K562 (cell line): ENCODE results near the gene USP10. TPM values are rescaled to one million over a fixed set of nuclear protein-coding genes. Genes with fewer than 3 reads are reported as not detected.

Experiments
- ATAC-seq: fragments of 200-7000 bp; cut with Tn5 transposase; 3 replicates; pipeline ENCODE4 v1.9.1; 2020; ENCODE audit warnings: moderate library complexity
- BruUV-seq: library from RNA; stranded (reverse); fragments of 400-500 nt; replicated peaks from 2 replicates; lab custom pipeline; 2021; lab: Mats Ljungman, UMichigan
- CTCF ChIA-PET: fragments of 300-600 bp; formaldehyde crosslinking; extraction: SDS; loops from one replicate; lab custom pipeline; 2021; ENCODE audit warnings: low intra/inter-chr PET ratio; lab: Yijun Ruan, JAX
- POLR2A ChIA-PET: fragments of 300-600, 350-650 bp; sonication (Branson Sonifier 250); formaldehyde crosslinking; extraction: SDS; loops from one replicate; lab custom pipeline; 2021; ENCODE audit warnings: antibody characterized with exemption, inconsistent platforms; lab: Yijun Ruan, JAX
- DNase-seq, 4 experiments: peaks; one replicate each; pipeline versions ENCODE4 v3.0.0 to v3.0.0-alpha.2; 2011 to 2018; ENCODE audit warnings: low spot score in 3 of 4, mixed read lengths in 3 of 4; ENCODE audit errors: extremely low read depth in 1 of 4
- FAIRE-seq: peaks from 2 replicates; lab custom pipeline; 2011; peaks lifted over from hg19 to GRCh38; lab: Jason Lieb, UNC
- H2AFZ ChIP-seq: 2 replicates; pipeline ENCODE4 v1.6.0; 2011; ENCODE audit warnings: low read depth, low read length, control low read depth, inconsistent platforms
- H3K27ac ChIP-seq: fragments of 200-600 bp; 3 replicates; pipeline ENCODE4 v1.8.0; 2011; ENCODE audit warnings: low read depth, mild to moderate bottlenecking, control low read depth, inconsistent platforms, low read length, moderate library complexity, mixed read lengths; ENCODE audit errors: extremely low read depth
- H3K27me3 ChIP-seq, 2 experiments: fragments of 300-600 bp in 1 of 2; 2 replicates in 1 of 2; 3 replicates in 1 of 2; pipeline versions ENCODE4 v1.6.0 to v1.8.0; 2011; ENCODE audit warnings: inconsistent platforms in 2 of 2, low read length in 2 of 2, mild to moderate bottlenecking in 1 of 2, mixed read lengths in 1 of 2, moderate library complexity in 1 of 2; ENCODE audit not compliant: control insufficient read depth in 2 of 2, insufficient read depth in 2 of 2
- H3K36me3 ChIP-seq: fragments of 300-600 bp; 3 replicates; pipeline ENCODE4 v1.8.0; 2011; ENCODE audit warnings: mild to moderate bottlenecking, low read length, inconsistent platforms; ENCODE audit not compliant: control insufficient read depth, insufficient read depth
- H3K4me1 ChIP-seq, 2 experiments: fragments of 200-600 bp in 1 of 2; replicated peaks in 1 of 2; 2 replicates in 1 of 2; 3 replicates in 1 of 2; pipeline versions ENCODE4 v1.5.1 to v1.8.0; 2011; ENCODE audit warnings: inconsistent platforms in 2 of 2, low read length in 2 of 2, mild to moderate bottlenecking in 1 of 2, mixed read lengths in 1 of 2, moderate library complexity in 1 of 2; ENCODE audit not compliant: control insufficient read depth in 2 of 2, insufficient read depth in 2 of 2
- H3K4me2 ChIP-seq: 2 replicates; pipeline ENCODE4 v1.6.1; 2011; ENCODE audit warnings: low read length, control low read depth, inconsistent platforms, mixed read lengths; ENCODE audit not compliant: insufficient read depth
- H3K4me3 ChIP-seq: fragments of 200-600 bp; sonication (generic), shearing (Covaris generic); 2 replicates; pipeline ENCODE4 v1.5.1; 2016; ENCODE audit warnings: control low read depth, inconsistent platforms
- H3K79me2 ChIP-seq: fragments of 200-600 bp; 3 replicates; pipeline ENCODE4 v1.8.0; 2011; ENCODE audit warnings: low read length, inconsistent platforms; ENCODE audit not compliant: control insufficient read depth, insufficient read depth
- H3K9ac ChIP-seq, 2 experiments: 2 replicates each; pipeline versions ENCODE4 v1.6.0 to v1.6.1; 2011; ENCODE audit warnings: low read depth in 2 of 2, low read length in 2 of 2, control low read depth in 1 of 2, inconsistent platforms in 1 of 2, mild to moderate bottlenecking in 1 of 2, mixed read lengths in 1 of 2; ENCODE audit not compliant: insufficient read depth in 1 of 2
- H3K9me1 ChIP-seq: one replicate; pipeline ENCODE4 v1.6.0; 2011; ENCODE audit warnings: inconsistent platforms, mild to moderate bottlenecking, low read length, moderate library complexity; ENCODE audit not compliant: control insufficient read depth, insufficient read depth
- H3K9me3 ChIP-seq: replicated peaks from 2 replicates; pipeline ENCODE4 v1.5.1; 2011; ENCODE audit warnings: low read depth, low read length, inconsistent platforms; ENCODE audit not compliant: control insufficient read depth, insufficient read depth
- H4K20me1 ChIP-seq: replicated peaks from 2 replicates; pipeline ENCODE4 v1.6.1; 2011; ENCODE audit warnings: low read length, inconsistent platforms, mixed read lengths; ENCODE audit not compliant: control insufficient read depth, insufficient read depth
- BHLHE40 ChIP-seq: IDR thresholded peaks from 2 replicates; pipeline ENCODE4 v1.6.1; 2011; ENCODE audit warnings: low read length, improper control_type of control experiment
- CGGBP1 ChIP-seq: fragments of 250-450 bp; sonication (Bioruptor Pico); IDR thresholded peaks from 2 replicates; pipeline ENCODE4 v1.9.0; 2021; ENCODE audit warnings: mild to moderate bottlenecking
- ELF2 ChIP-seq: fragments of 250-450 bp; sonication (Bioruptor Pico); IDR thresholded peaks from 2 replicates; pipeline ENCODE4 v1.5.0; 2021; ENCODE audit warnings: mild to moderate bottlenecking
- ETV1 ChIP-seq: fragments of 450-650 bp; conservative IDR thresholded peaks from 2 replicates; pipeline ENCODE4 v1.6.1; 2016; ENCODE audit warnings: missing genetic modification characterization, control low read depth, low read depth, missing compliant biosample characterization
- FOXK2 ChIP-seq, 2 experiments: fragments of 450-650 bp; IDR thresholded peaks in 1 of 2; conservative IDR thresholded peaks in 1 of 2; 2 replicates each; pipeline ENCODE4 v1.6.1; 2016; ENCODE audit warnings: low read depth in 2 of 2, mild to moderate bottlenecking in 1 of 2
- HDAC2 ChIP-seq: fragments of 450-650 bp; IDR thresholded peaks from 2 replicates; pipeline ENCODE4 v1.6.1; 2016; ENCODE audit warnings: mild to moderate bottlenecking
- HMBOX1 ChIP-seq: sonication (generic); IDR thresholded peaks from 2 replicates; pipeline ENCODE4 v1.6.1; 2016
- HOMEZ ChIP-seq: fragments of 250-450 bp; sonication (Bioruptor Pico); IDR thresholded peaks from 2 replicates; pipeline ENCODE4 v1.4.0; 2020; ENCODE audit warnings: mild to moderate bottlenecking, moderate library complexity
- MTA1 ChIP-seq: fragments of 450-650 bp; IDR thresholded peaks from 2 replicates; pipeline ENCODE4 v1.6.1; 2017; ENCODE audit warnings: borderline replicate concordance
- MTA3 ChIP-seq: fragments of 450-650 bp; formaldehyde crosslinking; IDR thresholded peaks from 2 replicates; pipeline ENCODE4 v1.6.1; 2017; ENCODE audit warnings: mild to moderate bottlenecking, borderline replicate concordance
- PML ChIP-seq: IDR thresholded peaks from 2 replicates; pipeline ENCODE4 v1.6.1; 2012; ENCODE audit warnings: low read length, inconsistent platforms
- SAFB ChIP-seq: fragments of 200-400 bp; formaldehyde crosslinking; IDR thresholded peaks from 2 replicates; pipeline ENCODE4 v1.6.1; 2017; ENCODE audit warnings: low read depth, low read length, borderline replicate concordance
- SUPT5H ChIP-seq: fragments of 450-650 bp; IDR thresholded peaks from 2 replicates; pipeline ENCODE4 v1.6.1; 2016
- TEAD2 ChIP-seq: fragments of 450-650 bp; IDR thresholded peaks from 2 replicates; pipeline ENCODE4 v1.6.1; 2016; ENCODE audit warnings: missing genetic modification characterization, control low read depth, missing compliant biosample characterization
- ZC3H4 ChIP-seq: sonication (generic); formaldehyde crosslinking; IDR thresholded peaks from 2 replicates; pipeline ENCODE4 v1.9.0; 2021; ENCODE audit warnings: missing genetic modification reagents, borderline replicate concordance
- ZFPM2 ChIP-seq: fragments of 250-450 bp; sonication (Bioruptor Pico); IDR thresholded peaks from 2 replicates; pipeline ENCODE4 v1.5.1; 2022; ENCODE audit warnings: mild to moderate bottlenecking
- ZNF175 ChIP-seq: fragments of 200-800 bp; sonication (Bioruptor generic); IDR thresholded peaks from 2 replicates; pipeline ENCODE4 v1.6.1; 2016; ENCODE audit warnings: low read depth, mild to moderate bottlenecking, missing genetic modification characterization, missing compliant biosample characterization
- WGBS: fragments of 100-300 bp; shearing (Covaris generic); methylation state at CpG from one replicate; pipeline ENCODE4 v1.1.6; 2016; ENCODE audit warnings: low coverage, mixed read lengths; ENCODE audit not compliant: insufficient coverage; ENCODE audit errors: missing lambda C conversion rate; 5-methylcytosine and 5-hydroxymethylcytosine counted together
- in situ Hi-C: fragments of 300-500 bp; cut with MboI; formaldehyde crosslinking; loops from 4 replicates; pipeline ENCODE4 v1.15.0; 2018; ENCODE audit warnings: inconsistent platforms, mixed read lengths
- intact Hi-C: fragments of 100-400 bp; cut with micrococcal nuclease; formaldehyde crosslinking; loops from 2 replicates; pipeline ENCODE4 v1.14.2; 2022
- polyA plus RNA-seq, 8 experiments: library from polyadenylated mRNA; depleted of rRNA in 4 of 8; stranded (reverse) in 5 of 8; unstranded in 3 of 8; fragments of >200 nt; fragmentation: Nextera tagmentation in 2 of 8; fragmentation: Illumina TruSeq in 1 of 8; extraction: Ambion mirVana in 2 of 8; extraction: Trizol in 1 of 8; gene quantifications; 2 replicates each; pipeline versions ENCODE4 v1.2.1 to v1.2.3, GENCODE V29; 2011 to 2014; ENCODE audit warnings: inconsistent platforms in 1 of 8, missing spikeins in 1 of 8
- total RNA-seq, 7 experiments: library from RNA; depleted of rRNA in 6 of 7; stranded (reverse); fragments of >200 nt in 6 of 7; fragmentation: Illumina TruSeq in 2 of 7; extraction: Trizol in 2 of 7; gene quantifications; 2 replicates each; pipeline versions ENCODE4 v1.2.1 to v1.2.3, GENCODE V29; 2011 to 2021; ENCODE audit warnings: low replicate concordance in 1 of 7

USP10 gene
- total and polyA plus RNA-seq, 9 of the 15 experiments (the other 6 are each of a cell fraction or from before 2014, with no cell fraction given) = 61.7 to 197 (median 116) TPM

- TF ChIP-seq HOMEZ (CRISPR knock-in tag) (no peak), ZC3H4 (CRISPR knock-in tag) (no peak), SUPT5H (no peak)
- TF ChIP-seq, all 486 proteins: peak for 28
These were observed 29.1 kb downstream of the USP10 start (continued) for GRCh38 chr16:84728853-84729424.

- no peak for DNase-seq
- CTCF ChIA-PET = interaction anchor here (0.7 to 0.8 kb wide), 3 partner anchors 57 to 107 kb away, joined by 3 to 6 read pairs (median 4); no protein-coding TSS in a partner anchor
- H3K27me3 ChIP-seq = no peaks in the 10 kb centered on the region
- FAIRE-seq = no peak
- peak overlapping the region; percentile 32 to 68; a peak in 3 of 4 replicates for H3K9ac ChIP-seq
- H3K9me1 ChIP-seq = no peaks in the 10 kb centered on the region
- TSS peak; percentile 84 for BruUV-seq
- no peaks in the 10 kb centered on the region for H3K9me3 ChIP-seq
- no peak overlapping the region for H2AFZ ChIP-seq
- peak overlapping the region; percentile 7 for H3K4me3 ChIP-seq
- peaks cover 99% of the 10 kb centered on the region for H3K79me2 ChIP-seq
- in situ Hi-C loops = loop anchor here (5.0 kb wide), 2 partner anchors 108 to 218 kb away; no protein-coding TSS in a partner anchor
- 0 out of 2 replicates have a peak, but pooled peaks have one; percentile 16 for TF ChIP-seq MTA1
- 0 out of 2 replicates have a peak, but pooled peaks have one; percentile 31 for TF ChIP-seq PML
- TF ChIP-seq SAFB = 0 out of 2 replicates have a peak, but pooled peaks have one; percentile 44
- TF ChIP-seq ZNF175 (CRISPR knock-in tag) = peak; percentile 41; the same call in 1 of the 2 replicates
- TF ChIP-seq HDAC2 = 0 out of 2 replicates have a peak, but pooled peaks have one; percentile 7
- 0 out of 2 replicates have a peak, but pooled peaks have one; percentile 1 for TF ChIP-seq BHLHE40
- TF ChIP-seq FOXK2 (conservative IDR thresholded peaks at IDR 0.05 in 1 of 2, IDR thresholded peaks at IDR 0.05 in 1 of 2; ENCODE audit: low read depth in 2 of 2) = peak in 1 of 2 experiments; percentile 11; a peak in 1 of 4 replicates
- 0 out of 2 replicates have a peak, but pooled peaks have one; percentile 25 for TF ChIP-seq MTA3
- TF ChIP-seq HMBOX1 = 0 out of 2 replicates have a peak, but pooled peaks have one; percentile 31
- TF ChIP-seq CGGBP1 (CRISPR knock-in tag) = no peak
- TF ChIP-seq TEAD2 (tag) = 0 out of 2 replicates have a peak, but pooled peaks have one; percentile 7
- TF ChIP-seq ELF2 (CRISPR knock-in tag) = no peak; the same call in 1 of the 2 replicates
- no peak for TF ChIP-seq ETV1 (tag)
- 0 out of 2 replicates have a peak, but pooled peaks have one; percentile 12 for TF ChIP-seq ZFPM2 (CRISPR knock-in tag)
- H3K27ac ChIP-seq = peak overlapping the region; percentile 94
- peak overlapping the region; percentile 56 for H3K4me2 ChIP-seq
- ATAC-seq = peak; percentile 17; the same call in 2 of the 3 replicates
- intact Hi-C loops = no loop called here
- peaks cover 29% of the 10 kb centered on the region for H4K20me1 ChIP-seq
- peaks cover 19% of the 10 kb centered on the region; the same call in 2 of the 3 replicates for H3K36me3 ChIP-seq
- POLR2A ChIA-PET = interaction anchor here (0.6 to 2.1 kb wide), 16 partner anchors 9 to 268 kb away, joined by 3 to 12 read pairs (median 4); partner anchors contain the start of gene KLHL36
- WGBS = 1% methylated on average over 7 of the region's 7 CpGs
- H3K4me1 ChIP-seq = peaks cover 26 to 66% of the 10 kb centered on the region in 2 experiments
These were observed 30.0 kb downstream of the USP10 start for GRCh38 chr16:84729716-84730320.
